Common myeloid progenitor, CD34-positive (primary cell): ENCODE results near the gene CAB39L. TPM values are rescaled to one million over a fixed set of nuclear protein-coding genes. Genes with fewer than 3 reads are reported as not detected.

Experiments used
- CTCF ChIA-PET: fragments of 350-600 bp; sonication (Branson Sonifier 250); formaldehyde crosslinking; loops from one replicate; lab custom pipeline; 2021; ENCODE audit warnings: antibody characterized with exemption; lab: Charles Lee
- POLR2A ChIA-PET: fragments of 350-600 bp; sonication (Branson Sonifier 250); formaldehyde crosslinking; loops from one replicate; lab custom pipeline; 2021; ENCODE audit warnings: antibody characterized with exemption; lab: Charles Lee
- DNase-seq, 3 donors: peaks; one replicate each; pipeline versions ENCODE4 v3.0.0 to v3.0.0-alpha.2; 2013
- H3K27ac ChIP-seq, 2 experiments: 1 replicate in 1 of 2; 2 replicates in 1 of 2; pipeline ENCODE4 v1.7.0; 2013; ENCODE audit warnings: inconsistent platforms in 2 of 2, low read length in 2 of 2, mild to moderate bottlenecking in 2 of 2, low read depth in 1 of 2, moderate library complexity in 1 of 2; ENCODE audit not compliant: severe bottlenecking in 2 of 2, insufficient read depth in 1 of 2, poor library complexity in 1 of 2
- H3K27me3 ChIP-seq, 5 experiments: replicated peaks in 2 of 5; 1 replicate in 3 of 5; 2 replicates in 2 of 5; pipeline versions ENCODE4 v1.6.1 to v1.7.0; 2013; ENCODE audit warnings: low read length in 4 of 5, mild to moderate bottlenecking in 2 of 5, moderate library complexity in 2 of 5, inconsistent platforms in 1 of 5; ENCODE audit not compliant: insufficient read depth in 5 of 5, control insufficient read depth in 4 of 5
- H3K36me3 ChIP-seq, 4 experiments: 1 replicate in 2 of 4; 2 replicates in 2 of 4; pipeline versions ENCODE4 v1.6.1 to v1.7.0; 2013; ENCODE audit warnings: low read length in 3 of 4, control low read depth in 1 of 4, mild to moderate bottlenecking in 1 of 4; ENCODE audit not compliant: control insufficient read depth in 4 of 4, insufficient read depth in 4 of 4
- H3K4me1 ChIP-seq, 4 experiments: 1 replicate in 3 of 4; 2 replicates in 1 of 4; pipeline versions ENCODE4 v1.6.1 to v1.7.1; 2013; ENCODE audit warnings: low read length in 3 of 4, mild to moderate bottlenecking in 3 of 4, control low read depth in 1 of 4, inconsistent platforms in 1 of 4, moderate library complexity in 1 of 4; ENCODE audit not compliant: control insufficient read depth in 4 of 4, insufficient read depth in 4 of 4; ENCODE audit errors: control extremely low read depth in 1 of 4
- H3K4me3 ChIP-seq, 7 experiments: 1 replicate in 4 of 7; 2 replicates in 3 of 7; pipeline versions ENCODE4 v1.5.1 to v1.7.0; 2013; ENCODE audit warnings: mild to moderate bottlenecking in 7 of 7, low read length in 6 of 7, moderate library complexity in 6 of 7, inconsistent platforms in 2 of 7, low read depth in 2 of 7, control low read depth in 1 of 7; ENCODE audit not compliant: insufficient read depth in 4 of 7, control insufficient read depth in 1 of 7; ENCODE audit errors: extremely low read depth in 1 of 7
- H3K9me3 ChIP-seq, 5 experiments: 1 replicate in 4 of 5; 2 replicates in 1 of 5; pipeline versions ENCODE4 v1.6.1 to v1.7.1; 2013; ENCODE audit warnings: low read length in 4 of 5, mild to moderate bottlenecking in 2 of 5, inconsistent platforms in 1 of 5, low read depth in 1 of 5, moderate library complexity in 1 of 5; ENCODE audit not compliant: control insufficient read depth in 4 of 5, insufficient read depth in 2 of 5; ENCODE audit errors: control extremely low read depth in 1 of 5
- WGBS: methylation state at CpG from one replicate; pipeline ENCODE4 v1.1.5; 2013; ENCODE audit not compliant: insufficient coverage; 5-methylcytosine and 5-hydroxymethylcytosine counted together
- polyA plus RNA-seq: library from polyadenylated mRNA; unstranded; fragments of 120-200 nt; gene quantifications from one replicate; pipeline ENCODE4 v1.2.1, GENCODE V29; 2013

The CAB39L gene
- polyA plus RNA-seq = 2.5 TPM

DNA sequence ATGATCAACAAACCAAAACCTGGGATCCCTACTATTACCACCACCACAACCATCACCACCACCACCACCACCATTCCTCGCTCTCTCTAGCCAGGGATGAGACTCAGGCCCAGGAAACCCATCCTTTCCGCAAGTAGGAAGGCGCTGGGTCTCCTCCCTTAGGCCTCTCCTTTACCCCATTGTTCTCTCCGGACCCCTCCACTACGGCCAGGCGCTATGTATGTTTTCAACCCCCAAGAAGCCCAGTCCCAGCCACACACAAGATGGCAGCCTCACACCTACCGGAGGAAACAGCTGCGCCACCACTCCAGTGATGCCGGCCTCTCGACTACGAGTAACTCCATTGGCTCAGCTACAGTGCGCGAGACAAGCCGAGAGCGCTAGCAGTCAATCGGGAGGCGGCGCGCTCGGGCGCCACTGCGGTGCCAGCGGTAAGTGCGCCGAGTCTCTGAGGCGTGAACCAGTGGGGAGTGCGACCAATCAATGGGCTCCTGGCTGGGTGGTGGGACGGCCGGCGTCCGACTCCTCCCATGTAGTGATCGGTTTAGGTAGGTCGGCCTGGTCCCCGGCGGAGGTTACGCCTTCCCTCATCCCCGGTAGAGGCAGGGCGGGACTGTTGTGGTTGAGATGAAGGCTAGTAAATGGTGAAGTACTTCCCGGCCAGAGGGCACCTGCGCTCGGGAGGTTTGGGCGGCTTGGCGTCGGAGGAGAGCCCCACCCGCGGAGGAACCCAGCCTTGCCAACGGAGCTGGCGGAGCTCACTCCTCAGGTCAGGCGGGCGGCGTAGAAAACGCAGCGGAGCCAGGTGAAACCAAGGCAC is at the start of gene CAB39L, which contains the start of gene SETDB2:
Gene CAB39L, minus strand, starts transcription at position 361 of the 820 bp plus-strand sequence. CDS start 61,154 bp downstream, outside the sequence.
Gene SETDB2, plus strand, starts transcription at position 571 of the 820 bp plus-strand sequence. CDS start 7,620 bp downstream, outside the sequence.
- Histone ChIP-seq H3K9me3 (no peaks in the 10 kb centered on the region), H3K36me3 (peaks cover 0 to under 1% (median 0%) of the 10 kb centered on the region in 4 experiments), H3K4me3 (peak within 1 kb of the TSS; percentile 75 to 90 (median 83)), H3K4me1 (peaks cover 10 to 50% (median 30%) of the 10 kb centered on the region in 4 experiments), H3K27ac (peak within 1 kb of the TSS; percentile 66 to 90), H3K27me3 (no peaks in the 10 kb centered on the region)
- ChIA-PET CTCF (interaction anchor here (0.7 to 2.1 kb wide), 11 partner anchors 9 to 164 kb away, joined by 3 to 7 read pairs (median 3); partner anchors contain the start of gene PHF11), POLR2A (interaction anchor here (1.5 kb wide), 1 partner anchor 349 kb away, joined by 6 read pairs; the partner anchor contains the start of gene KPNA3)
- peak; percentile 100 for DNase-seq
- under 1% methylated on average over 47 of the region's 53 CpGs for WGBS

DNA sequence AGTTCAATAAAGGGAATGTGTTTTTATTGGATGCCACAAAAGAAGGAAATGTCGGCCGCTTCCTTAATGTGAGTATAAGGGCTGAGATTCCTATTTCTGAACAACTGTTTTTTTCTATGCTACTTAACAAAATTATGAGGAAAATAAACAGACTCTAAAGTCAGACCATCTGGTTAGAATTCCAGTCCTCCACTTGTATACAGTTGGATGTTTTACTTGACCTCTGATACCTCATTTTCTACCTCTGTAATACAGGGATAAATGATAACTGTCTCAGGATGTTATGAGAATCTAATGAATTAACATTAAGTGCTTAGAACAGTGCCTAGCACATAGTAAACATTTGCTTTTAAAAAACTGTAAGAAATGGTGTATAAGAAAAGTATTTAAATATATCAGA is 44.7 kb upstream of the CAB39L start:
- no peaks in the 10 kb centered on the region for H3K27me3 ChIP-seq
- no peak for DNase-seq
- POLR2A ChIA-PET = no interaction called here
- no peak overlapping the region for H3K27ac ChIP-seq
- no peaks in the 10 kb centered on the region for H3K9me3 ChIP-seq
- no CpG with 5 or more reads among the region's 2 CpGs for WGBS
- H3K36me3 ChIP-seq = peaks cover 23 to 60% (median 47%) of the 10 kb centered on the region in 4 experiments
- peaks cover 0 to 1% (median 0%) of the 10 kb centered on the region in 4 experiments for H3K4me1 ChIP-seq
- H3K4me3 ChIP-seq = no peak overlapping the region
- CTCF ChIA-PET = interaction anchor here (0.6 kb wide), 1 partner anchor 82 kb away, joined by 3 read pairs; no protein-coding TSS in a partner anchor

DNA sequence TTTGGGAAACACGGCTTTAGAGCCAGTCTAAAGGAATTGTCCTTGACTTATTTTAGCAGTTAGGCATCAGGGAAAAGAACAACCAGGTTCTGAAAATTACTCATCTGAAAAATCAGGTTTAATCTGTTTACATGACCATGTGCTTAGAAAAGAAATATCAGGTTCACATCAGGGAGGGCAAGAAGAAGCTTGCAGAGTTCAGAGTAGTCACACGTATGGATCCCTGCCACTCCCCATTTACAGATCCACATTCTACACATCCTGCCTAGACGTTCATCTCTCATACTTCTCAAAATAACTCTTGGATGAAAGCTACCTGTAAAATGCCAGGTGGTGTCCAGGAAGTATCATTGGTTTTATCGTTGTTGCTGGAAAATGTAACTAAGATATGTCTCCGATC is 37.9 kb upstream of the CAB39L start:
- ChIA-PET CTCF (interaction anchor here (1.3 kb wide), 1 partner anchor 78 kb away, joined by 4 read pairs; no protein-coding TSS in a partner anchor), POLR2A (no interaction called here)
- 100% methylated on average over 3 of the region's 5 CpGs for WGBS

DNA sequence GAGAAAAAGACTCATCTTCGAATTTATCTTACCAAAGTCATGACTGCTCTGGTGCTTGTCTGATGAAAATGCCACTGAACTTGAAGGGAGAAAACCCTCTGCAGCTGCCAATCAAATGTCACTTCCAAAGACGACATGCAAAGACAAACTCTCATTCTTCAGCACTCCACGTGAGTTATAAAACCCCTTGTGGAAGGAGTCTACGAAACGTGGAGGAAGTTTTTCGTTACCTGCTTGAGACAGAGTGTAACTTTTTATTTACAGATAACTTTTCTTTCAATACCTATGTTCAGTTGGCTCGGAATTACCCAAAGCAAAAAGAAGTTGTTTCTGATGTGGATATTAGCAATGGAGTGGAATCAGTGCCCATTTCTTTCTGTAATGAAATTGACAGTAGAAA is 32.7 kb upstream of the CAB39L start:
- no peak overlapping the region for H3K27ac ChIP-seq
- DNase-seq = no peak
- H3K4me3 ChIP-seq = no peak overlapping the region
- peaks cover 15 to 78% (median 45%) of the 10 kb centered on the region in 4 experiments for H3K36me3 ChIP-seq
- ChIA-PET CTCF (no interaction called here), POLR2A (no interaction called here)
- 61% methylated on average over 2 of the region's 7 CpGs for WGBS
- H3K9me3 ChIP-seq = no peaks in the 10 kb centered on the region
- no peaks in the 10 kb centered on the region for H3K27me3 ChIP-seq
- H3K4me1 ChIP-seq = no peaks in the 10 kb centered on the region

More for the DNA sequence above, 37.9 kb upstream of the CAB39L start:
- DNase-seq = no peak
- H3K27me3 ChIP-seq = no peaks in the 10 kb centered on the region
- H3K36me3 ChIP-seq = peaks cover 28 to 85% (median 57%) of the 10 kb centered on the region in 4 experiments
- no peak overlapping the region for H3K27ac ChIP-seq
- H3K4me3 ChIP-seq = no peak overlapping the region
- no peaks in the 10 kb centered on the region for H3K9me3 ChIP-seq
- no peaks in the 10 kb centered on the region for H3K4me1 ChIP-seq

DNA sequence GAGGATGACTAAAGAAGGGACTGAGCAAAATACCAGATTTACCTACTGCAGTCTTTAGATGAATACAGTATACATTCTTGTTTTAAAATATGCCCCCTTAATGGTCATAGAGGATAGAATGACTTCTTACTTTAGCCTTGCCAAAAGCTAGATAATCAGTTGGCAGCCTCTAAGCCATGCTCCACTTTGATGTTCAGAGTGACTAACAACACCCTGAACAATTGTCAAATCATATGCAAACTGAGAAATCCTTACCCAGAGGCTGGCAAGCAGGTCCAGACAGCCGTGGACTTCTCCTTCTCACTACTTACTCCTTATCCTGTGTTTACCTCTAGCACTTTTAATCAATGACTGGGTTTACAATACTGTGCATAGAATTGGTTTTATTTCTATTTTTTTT is 28.3 kb upstream of the CAB39L start:
- H3K27ac ChIP-seq = no peak overlapping the region
- H3K4me3 ChIP-seq = no peak overlapping the region
- ChIA-PET CTCF (no interaction called here), POLR2A (no interaction called here)
- H3K4me1 ChIP-seq = no peaks in the 10 kb centered on the region
- no peaks in the 10 kb centered on the region for H3K27me3 ChIP-seq
- H3K9me3 ChIP-seq = no peaks in the 10 kb centered on the region
- H3K36me3 ChIP-seq = peaks cover 8 to 68% (median 41%) of the 10 kb centered on the region in 4 experiments
- no peak for DNase-seq
- WGBS = 100% methylated on average over 1 of the region's 1 CpG

DNA sequence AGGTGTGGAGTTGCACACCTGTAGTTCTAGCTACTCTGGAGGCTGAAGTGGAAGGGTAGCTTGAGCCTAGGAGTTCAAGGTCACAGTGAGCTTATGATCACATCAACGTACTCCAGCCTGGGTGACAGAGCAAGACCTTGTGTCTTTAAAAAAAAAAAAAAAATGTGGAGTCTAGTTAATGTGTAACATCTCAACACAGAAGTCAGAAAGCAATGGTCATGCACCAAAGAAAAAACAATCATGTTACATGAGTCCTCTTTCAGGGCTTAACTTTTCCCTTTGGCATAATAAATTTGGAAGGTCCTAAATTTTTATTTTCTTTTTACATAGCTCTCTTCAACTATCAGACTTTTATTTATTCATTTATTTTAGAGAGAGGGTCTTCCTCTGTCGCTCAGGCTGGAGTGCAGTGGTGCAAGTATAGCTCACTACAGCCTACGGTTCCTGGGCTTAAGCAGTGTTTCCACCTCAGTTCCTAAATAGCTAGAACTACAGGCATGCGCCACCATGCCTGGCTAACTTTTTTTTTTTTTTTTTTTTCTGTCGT is 22.5 kb upstream of the CAB39L start:
- no peak for DNase-seq

More for the DNA sequence above, 22.5 kb upstream of the CAB39L start:
- H3K4me1 ChIP-seq = no peaks in the 10 kb centered on the region
- H3K9me3 ChIP-seq = peaks cover 9 to 25% (median 18%) of the 10 kb centered on the region in 5 experiments
- POLR2A ChIA-PET = no interaction called here
- no peaks in the 10 kb centered on the region for H3K27me3 ChIP-seq
- CTCF ChIA-PET = interaction anchor here (1.4 kb wide), 1 partner anchor 163 kb away, joined by 3 read pairs; no protein-coding TSS in a partner anchor
- WGBS = no CpG with 5 or more reads among the region's 5 CpGs
- no peak overlapping the region for H3K4me3 ChIP-seq
- peaks cover 28 to 76% (median 57%) of the 10 kb centered on the region in 4 experiments for H3K36me3 ChIP-seq
- H3K27ac ChIP-seq = no peak overlapping the region
